Measurements from ENCODE around the gene TXNIP. TPM values are rescaled to one million over a fixed set of nuclear protein-coding genes. Genes with fewer than 3 reads are reported as not detected.

The TXNIP gene
- total RNA-seq, 1 donor from 2014 or later, result 38.8 TPM

DNA sequence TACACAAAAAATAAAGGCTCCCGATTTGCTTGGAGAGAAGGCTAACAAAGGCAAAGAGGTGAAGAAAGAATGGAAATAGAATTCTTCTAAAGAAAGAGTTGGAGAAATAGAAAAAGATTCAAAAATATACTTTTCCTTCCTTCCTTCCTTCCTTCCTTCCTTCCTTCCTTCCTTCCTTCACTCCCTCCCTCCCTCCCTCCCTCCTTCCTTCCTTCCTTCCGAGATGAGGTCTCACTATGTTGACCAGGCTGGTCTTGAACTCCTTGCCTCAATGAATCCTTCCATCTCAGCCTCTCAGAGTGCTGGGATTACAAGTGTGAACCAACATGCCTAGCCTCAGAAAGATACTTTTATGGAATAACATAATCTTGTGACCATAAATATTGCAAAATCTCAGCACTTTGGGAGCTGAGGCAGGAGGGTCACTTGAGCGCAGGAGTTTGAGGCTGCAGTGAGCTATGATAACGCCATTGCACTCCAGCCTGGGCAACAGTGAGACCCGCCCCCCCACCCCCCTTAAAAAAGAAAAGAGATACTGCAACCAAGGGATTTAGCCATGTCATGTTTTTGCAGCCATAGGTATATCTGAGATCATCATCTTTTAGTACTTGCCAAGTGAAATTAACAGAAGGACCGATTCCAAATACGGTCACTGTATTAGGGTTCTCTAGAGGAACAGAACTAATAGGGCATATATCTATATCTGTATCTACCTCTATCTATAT, 26.2 kb upstream of the TXNIP start:
- Mint-ChIP-seq H3K4me3 (ENCODE audit: low read depth) (no peak overlapping the region), H3K27me3 (peaks cover 38% of the 10 kb centered on the region), H3K4me1 (ENCODE audit: low read depth) (peaks cover 5% of the 10 kb centered on the region), H3K9me3 (ENCODE audit: low read depth) (no peaks in the 10 kb centered on the region), H3K36me3 (ENCODE audit: insufficient read depth) (no peaks in the 10 kb centered on the region), H3K27ac (no peak overlapping the region)
- TF ChIP-seq, protein P1, sequence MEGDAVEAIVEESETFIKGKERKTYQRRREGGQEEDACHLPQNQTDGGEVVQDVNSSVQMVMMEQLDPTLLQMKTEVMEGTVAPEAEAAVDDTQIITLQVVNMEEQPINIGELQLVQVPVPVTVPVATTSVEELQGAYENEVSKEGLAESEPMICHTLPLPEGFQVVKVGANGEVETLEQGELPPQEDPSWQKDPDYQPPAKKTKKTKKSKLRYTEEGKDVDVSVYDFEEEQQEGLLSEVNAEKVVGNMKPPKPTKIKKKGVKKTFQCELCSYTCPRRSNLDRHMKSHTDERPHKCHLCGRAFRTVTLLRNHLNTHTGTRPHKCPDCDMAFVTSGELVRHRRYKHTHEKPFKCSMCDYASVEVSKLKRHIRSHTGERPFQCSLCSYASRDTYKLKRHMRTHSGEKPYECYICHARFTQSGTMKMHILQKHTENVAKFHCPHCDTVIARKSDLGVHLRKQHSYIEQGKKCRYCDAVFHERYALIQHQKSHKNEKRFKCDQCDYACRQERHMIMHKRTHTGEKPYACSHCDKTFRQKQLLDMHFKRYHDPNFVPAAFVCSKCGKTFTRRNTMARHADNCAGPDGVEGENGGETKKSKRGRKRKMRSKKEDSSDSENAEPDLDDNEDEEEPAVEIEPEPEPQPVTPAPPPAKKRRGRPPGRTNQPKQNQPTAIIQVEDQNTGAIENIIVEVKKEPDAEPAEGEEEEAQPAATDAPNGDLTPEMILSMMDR (IDR thresholded peaks at IDR 0.05; ENCODE audit: unreplicated experiment), result no peak
- DNase-seq (ENCODE audit: low spot score, unreplicated experiment), result no peak

DNA sequence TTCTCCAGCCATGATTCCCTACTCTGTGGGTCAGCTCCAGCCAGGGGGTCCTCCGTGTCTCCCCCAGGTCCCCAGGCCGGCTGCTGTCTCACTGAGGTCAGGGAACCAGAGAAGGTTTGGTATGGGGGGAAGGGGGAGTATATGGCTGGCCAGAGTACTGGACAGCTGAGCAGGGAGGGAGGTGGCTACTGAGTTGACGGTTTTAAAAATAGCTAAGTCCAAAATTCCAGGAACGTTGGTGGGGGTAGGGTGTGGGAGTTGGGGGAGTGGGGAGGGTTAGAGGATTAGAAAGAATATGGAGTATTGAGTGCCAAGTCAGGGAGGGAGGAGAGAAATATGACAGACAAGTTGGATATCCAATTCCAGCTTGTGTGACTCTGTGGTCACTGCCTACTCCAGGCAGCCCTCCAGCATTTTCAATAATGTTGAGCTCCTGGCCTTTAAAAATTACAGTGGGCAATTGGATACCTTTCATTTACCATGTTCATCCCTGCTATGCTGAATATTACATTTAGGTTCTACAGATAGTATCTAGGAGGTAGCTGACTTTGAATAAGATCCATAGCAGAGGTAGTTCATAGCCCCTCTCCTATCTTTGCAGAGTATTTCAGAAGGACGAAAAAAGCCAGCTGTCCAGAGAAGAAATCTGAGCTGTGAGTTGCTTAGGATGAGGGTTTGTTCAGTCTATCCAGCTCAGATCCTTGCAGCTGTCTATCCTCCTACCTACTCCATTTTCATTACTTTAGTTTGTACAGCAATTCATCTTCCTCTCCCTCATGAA, 25.4 kb upstream of the TXNIP start, which contains the start of gene HJV:
Gene HJV, minus strand, starts transcription at position 114 of the 781 bp plus-strand sequence. CDS start 1,504 bp downstream, outside the sequence.
- H3K36me3 Mint-ChIP-seq (ENCODE audit: insufficient read depth), result no peaks in the 10 kb centered on the region
- peaks cover 46% of the 10 kb centered on the region for H3K27me3 Mint-ChIP-seq

DNA sequence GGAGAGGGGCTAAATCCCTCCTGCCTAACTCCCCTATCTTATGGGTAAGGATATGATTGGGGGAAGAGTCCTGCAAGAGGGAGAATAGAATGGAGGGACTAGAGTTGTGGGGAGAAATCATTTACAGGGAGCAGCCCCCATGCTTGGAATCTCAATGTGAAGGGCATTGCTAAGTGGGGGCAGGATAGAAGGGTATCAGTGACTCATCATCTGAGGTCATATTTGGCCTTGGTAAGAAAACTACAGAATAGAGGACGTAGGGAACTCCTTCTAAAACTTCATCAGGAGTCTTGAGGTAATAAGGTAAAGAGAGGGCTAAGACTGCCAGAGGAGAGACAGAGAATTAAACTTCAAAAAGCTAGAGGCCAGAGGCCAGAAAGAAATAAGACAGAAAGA, 24.7 kb upstream of the TXNIP start:
- no peak for DNase-seq (ENCODE audit: low spot score, unreplicated experiment)
- H3K36me3 Mint-ChIP-seq (ENCODE audit: insufficient read depth), result no peaks in the 10 kb centered on the region
- TF ChIP-seq, protein P1 (IDR thresholded peaks at IDR 0.05; ENCODE audit: unreplicated experiment), result no peak
- no peaks in the 10 kb centered on the region for H3K9me3 Mint-ChIP-seq (ENCODE audit: low read depth)
- H3K27ac Mint-ChIP-seq, result no peak overlapping the region
- H3K4me1 Mint-ChIP-seq (ENCODE audit: low read depth), result peaks cover 5% of the 10 kb centered on the region
- H3K4me3 Mint-ChIP-seq (ENCODE audit: low read depth), result no peak overlapping the region
- peaks cover 52% of the 10 kb centered on the region for H3K27me3 Mint-ChIP-seq

More for the DNA sequence above, 25.4 kb upstream of the TXNIP start, which contains the start of gene HJV:
- Mint-ChIP-seq H3K27ac (no peak within 1 kb of the TSS), H3K4me3 (ENCODE audit: low read depth) (no peak within 1 kb of the TSS), H3K9me3 (ENCODE audit: low read depth) (no peaks in the 10 kb centered on the region), H3K4me1 (ENCODE audit: low read depth) (peaks cover 5% of the 10 kb centered on the region)
- TF ChIP-seq, protein P1 (IDR thresholded peaks at IDR 0.05; ENCODE audit: unreplicated experiment), result no peak
- DNase-seq (ENCODE audit: low spot score, unreplicated experiment), result no peak

DNA sequence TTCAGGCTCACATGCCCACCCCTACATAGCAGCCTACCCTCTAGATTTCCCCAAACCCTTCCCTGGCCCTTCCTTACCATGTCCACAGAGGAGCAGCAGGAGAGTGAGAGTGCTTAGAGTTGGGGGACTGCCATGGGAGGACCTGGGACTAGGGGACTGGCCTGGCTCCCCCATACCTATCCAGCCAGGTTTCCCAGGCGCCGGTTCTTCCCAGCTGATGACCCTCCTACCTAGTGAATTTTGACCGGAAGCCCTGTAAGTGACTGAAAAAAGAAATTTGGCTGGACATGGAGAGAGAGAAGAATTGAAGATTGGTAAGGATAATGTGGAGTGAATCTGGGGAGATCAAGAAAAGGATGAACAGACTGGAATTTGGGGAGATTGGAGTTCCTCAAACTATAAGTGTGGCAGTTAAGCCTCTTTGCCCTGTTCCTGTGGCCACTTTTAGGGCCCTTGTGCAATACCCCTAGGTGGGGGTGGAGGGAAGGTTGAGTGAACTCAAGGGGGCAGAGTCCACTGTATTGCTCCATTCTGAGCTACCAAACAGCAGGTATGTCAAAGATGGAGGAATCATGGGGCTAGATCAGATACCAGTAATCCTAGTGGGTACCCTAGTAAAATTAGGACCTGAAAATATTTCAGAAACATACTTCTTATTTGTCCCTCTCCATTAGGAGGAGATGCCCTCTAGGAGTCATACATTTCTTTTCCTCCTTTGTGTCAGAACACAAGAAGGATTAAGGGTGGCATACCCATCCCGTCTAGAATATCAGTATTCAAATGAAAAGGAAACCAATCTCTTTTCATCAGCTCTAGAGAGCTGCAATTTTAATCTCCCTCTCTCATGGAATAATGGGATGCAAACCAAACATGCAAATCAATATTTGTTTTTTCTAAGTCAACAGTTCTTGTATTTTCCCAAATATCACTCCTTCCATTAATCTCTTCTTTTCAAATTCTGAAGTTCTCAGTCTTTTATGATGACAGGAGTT, 24.0 kb upstream of the TXNIP start:
- no peak for DNase-seq (ENCODE audit: low spot score, unreplicated experiment)
- Mint-ChIP-seq H3K4me1 (ENCODE audit: low read depth) (peaks cover 5% of the 10 kb centered on the region), H3K4me3 (ENCODE audit: low read depth) (no peak overlapping the region), H3K9me3 (ENCODE audit: low read depth) (no peaks in the 10 kb centered on the region), H3K27ac (no peak overlapping the region), H3K27me3 (peaks cover 55% of the 10 kb centered on the region), H3K36me3 (ENCODE audit: insufficient read depth) (no peaks in the 10 kb centered on the region)
- TF ChIP-seq, protein P1 (IDR thresholded peaks at IDR 0.05; ENCODE audit: unreplicated experiment), result no peak
